SK-N-MC (cell line): ENCODE data around the gene DHCR7.

Source experiments
- DNase-seq: peaks from one replicate; pipeline ENCODE4 v3.0.0-alpha.2; 2011; ENCODE audit warnings: low read depth, low spot score
- H3K27ac ChIP-seq: fragments of 200-600 bp; sonication (generic); 2 replicates; pipeline ENCODE4 v1.5.1; 2016; ENCODE audit warnings: mixed run types
- H3K36me3 ChIP-seq: fragments of 200-600 bp; sonication (generic); 2 replicates; pipeline ENCODE4 v1.6.1; 2017; ENCODE audit warnings: antibody characterized with exemption, low read length, mixed read lengths; ENCODE audit not compliant: insufficient read depth
- H3K4me3 ChIP-seq: fragments of 200-600 bp; sonication (generic); 2 replicates; pipeline ENCODE4 v1.5.1; 2016
- H3K9ac ChIP-seq: fragments of 200-600 bp; sonication (generic); 2 replicates; pipeline ENCODE4 v1.8.0; 2017; ENCODE audit warnings: mixed run types, mixed read lengths; ENCODE audit not compliant: insufficient read length
- H3K9me3 ChIP-seq: fragments of 200-600 bp; sonication (generic); 2 replicates; pipeline ENCODE4 v1.6.1; 2017; ENCODE audit warnings: low read depth, mild to moderate bottlenecking, antibody characterized with exemption, low read length, moderate library complexity, mixed read lengths
- EZH2 ChIP-seq: fragments of 200-600 bp; sonication (generic); IDR thresholded peaks from one replicate; pipeline ENCODE4 v1.6.1; 2017; ENCODE audit warnings: antibody characterized with exemption
- FOXP2 ChIP-seq: optimal IDR thresholded peaks from 2 replicates; pipeline ENCODE3; 2011; ENCODE audit warnings: mild to moderate bottlenecking, moderate library complexity; ENCODE audit not compliant: insufficient read depth; ENCODE audit errors: extremely low read length, control extremely low read depth
- POLR2AphosphoS5 ChIP-seq: IDR thresholded peaks from 2 replicates; pipeline ENCODE4 v1.6.1; 2012; ENCODE audit warnings: mild to moderate bottlenecking, low read depth, low read length, borderline replicate concordance

Gene DHCR7

GRCh38 chr11:71387200-71387599 lies 61.0 kb downstream of the DHCR7 start:
- Histone ChIP-seq H3K4me3 (no peak overlapping the region), H3K9me3 (no peaks in the 10 kb centered on the region), H3K36me3 (no peaks in the 10 kb centered on the region), H3K9ac (no peak overlapping the region), H3K27ac (no peak overlapping the region)
- DNase-seq = no peak
- TF ChIP-seq EZH2 (no peak), POLR2AphosphoS5 (no peak), FOXP2 (no peak)

GRCh38 chr11:71386202-71386601 lies 62.0 kb downstream of the DHCR7 start:
- no peak for TF ChIP-seq EZH2
- TF ChIP-seq FOXP2 = no peak
- no peak for TF ChIP-seq POLR2AphosphoS5
- H3K9ac ChIP-seq = no peak overlapping the region
- H3K9me3 ChIP-seq = no peaks in the 10 kb centered on the region
- H3K36me3 ChIP-seq = no peaks in the 10 kb centered on the region
- no peak overlapping the region for H3K4me3 ChIP-seq
- peak; percentile 58 for DNase-seq
- peak overlapping the region; percentile 77 for H3K27ac ChIP-seq

- Histone ChIP-seq H3K9ac (no peak overlapping the region), H3K27ac (no peak overlapping the region), H3K9me3 (no peaks in the 10 kb centered on the region), H3K4me3 (no peak overlapping the region), H3K36me3 (no peaks in the 10 kb centered on the region)
- TF ChIP-seq POLR2AphosphoS5 = no peak
- TF ChIP-seq EZH2 = no peak
- no peak for TF ChIP-seq FOXP2
- no peak for DNase-seq
Observed at GRCh38 chr11:71385091-71385490, 63.1 kb downstream of the DHCR7 start.

GRCh38 chr11:71384561-71384960 lies 63.6 kb downstream of the DHCR7 start:
- Histone ChIP-seq H3K9ac (no peak overlapping the region), H3K27ac (no peak overlapping the region), H3K9me3 (no peaks in the 10 kb centered on the region), H3K4me3 (no peak overlapping the region), H3K36me3 (no peaks in the 10 kb centered on the region)
- no peak for DNase-seq
- TF ChIP-seq POLR2AphosphoS5 = no peak
- TF ChIP-seq FOXP2 = no peak
- no peak for TF ChIP-seq EZH2
